Prostate gland (tissue), 2 donors: ENCODE data around the gene RNF115. TPM values are rescaled to one million over a fixed set of nuclear protein-coding genes. Genes with fewer than 3 reads are reported as not detected.
A peak's percentile ranks its signal among the peaks of the same experiment; 100 is the strongest.

Experiments
- DNase-seq: peaks from one replicate; pipeline ENCODE4 v3.0.0-alpha.2; 2019; ENCODE audit warnings: low spot score
- H3K27ac ChIP-seq, 2 donors: fragments of 200-600 bp; sonication (generic); 2 replicates each; pipeline ENCODE4 v1.5.1; 2017 to 2019
- H3K27me3 ChIP-seq: fragments of 200-600 bp; sonication (generic); replicated peaks from 2 replicates; pipeline ENCODE4 v1.5.1; 2019; ENCODE audit not compliant: insufficient read depth
- H3K36me3 ChIP-seq, 2 donors: fragments of 200-600 bp; sonication (generic); 1 replicate in 1 of 2; 2 replicates in 1 of 2; pipeline versions ENCODE4 v1.5.1 to v1.8.1; 2017 to 2019
- H3K4me1 ChIP-seq: fragments of 200-600 bp; sonication (generic); replicated peaks from 2 replicates; pipeline ENCODE4 v1.5.1; 2019
- H3K4me3 ChIP-seq, 2 donors: fragments of 200-600 bp; sonication (generic); 2 replicates each; pipeline ENCODE4 v1.5.1; 2017 to 2019
- H3K9me3 ChIP-seq: fragments of 200-600 bp; sonication (generic); 2 replicates; pipeline ENCODE4 v1.5.1; 2017
- POLR2A ChIP-seq: fragments of 450-650 bp; IDR thresholded peaks from one replicate; pipeline ENCODE4 v1.6.1; 2016; ENCODE audit warnings: antibody characterized with exemption, mild to moderate bottlenecking
- POLR2AphosphoS5 ChIP-seq: sonication (generic); formaldehyde crosslinking; IDR thresholded peaks from one replicate; pipeline ENCODE4 v1.6.1; 2017; ENCODE audit warnings: antibody characterized with exemption
- WGBS: methylation state at CpG from one replicate; pipeline ENCODE4 v1.1.5; 2018; 5-methylcytosine and 5-hydroxymethylcytosine counted together
- intact Hi-C: fragments of 100-400 bp; cut with DNase I; formaldehyde crosslinking; loops from one replicate; pipeline ENCODE4 v1.14.2; 2022
- total RNA-seq, 2 donors: library from RNA; depleted of rRNA; stranded (reverse); fragments of >200 nt; gene quantifications; one replicate each; pipeline ENCODE4 v1.1.0, GENCODE V29; 2016
- TF ChIP-seq, protein P1 (sequence below), 4 experiments: fragments of 200-600 bp in 2 of 4; fragments of 450-650 bp in 2 of 4; sonication (generic) in 2 of 4; IDR thresholded peaks; 1 replicate in 3 of 4; 2 replicates in 1 of 4; pipeline ENCODE4 v1.5.1; 2016 to 2019; ENCODE audit warnings: antibody characterized with exemption in 4 of 4, mild to moderate bottlenecking in 2 of 4, moderate library complexity in 2 of 4

The RNF115 gene
- total RNA-seq: 10 to 100 TPM; 12.5 to 21.4 TPM

DNA sequence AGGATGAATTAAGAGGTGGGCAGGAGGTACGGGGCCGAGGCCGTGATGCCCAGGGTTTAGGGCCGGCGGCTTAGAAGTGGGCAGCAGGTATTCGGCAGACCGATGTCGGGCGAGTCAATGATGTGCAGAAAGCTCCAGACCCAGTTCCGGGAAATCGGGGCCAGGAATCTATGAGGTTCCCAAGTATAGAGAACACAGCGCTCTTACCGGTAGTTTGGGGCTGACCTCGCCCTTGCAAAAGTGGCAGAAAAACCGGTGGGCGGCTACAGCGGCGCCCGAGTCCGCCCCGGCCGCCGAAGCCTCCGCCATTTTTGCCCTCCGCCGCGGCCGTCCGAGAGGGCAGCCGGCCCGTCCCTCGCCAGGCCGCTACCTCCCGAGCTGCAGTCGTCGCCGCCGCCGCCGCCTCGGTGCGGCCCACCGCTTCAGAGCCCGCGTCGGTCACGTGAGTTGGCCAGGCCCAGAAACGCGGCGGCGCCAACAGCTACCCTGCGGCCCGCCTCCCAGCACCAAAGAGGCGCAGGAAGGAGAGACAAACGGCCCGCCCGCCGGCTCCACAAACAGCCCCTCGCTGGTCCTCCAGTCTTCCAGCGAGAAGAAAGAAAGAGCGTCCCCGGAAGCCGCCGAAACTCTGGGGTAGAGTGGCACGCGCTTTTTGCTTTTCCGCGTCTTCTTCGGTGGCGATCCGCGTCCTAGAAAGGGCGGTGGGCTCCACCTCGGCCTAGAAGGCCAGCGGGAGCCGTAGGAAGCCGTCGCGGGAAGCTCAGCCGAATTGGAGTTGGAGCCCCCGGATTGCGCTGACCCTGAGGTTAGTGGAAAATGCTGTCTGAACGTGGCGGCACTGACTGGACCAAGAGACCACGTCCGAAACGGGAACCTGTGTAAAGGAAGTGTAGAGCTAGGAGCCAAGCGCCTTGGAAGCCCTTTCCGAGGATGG is at the start of gene RNF115, which contains the start of gene POLR3C:
RNF115 (minus strand) TSS at position 531 of the 934 bp plus-strand sequence; CDS start at position 309, 222 bp downstream.
POLR3C (plus strand) TSS at position 636 of the 934 bp plus-strand sequence. CDS start 1,577 bp downstream, outside the sequence.
- Histone ChIP-seq H3K27ac (peak within 1 kb of the TSS; percentile 92 to 94), H3K36me3 (peaks cover 0 to 1% of the 10 kb centered on the region in 2 donors), H3K9me3 (no peaks in the 10 kb centered on the region), H3K27me3 (no peaks in the 10 kb centered on the region), H3K4me1 (peaks cover 3% of the 10 kb centered on the region), H3K4me3 (peak within 1 kb of the TSS; percentile 72 to 85)
- peak; percentile 88 for DNase-seq
- TF ChIP-seq, protein P1, sequence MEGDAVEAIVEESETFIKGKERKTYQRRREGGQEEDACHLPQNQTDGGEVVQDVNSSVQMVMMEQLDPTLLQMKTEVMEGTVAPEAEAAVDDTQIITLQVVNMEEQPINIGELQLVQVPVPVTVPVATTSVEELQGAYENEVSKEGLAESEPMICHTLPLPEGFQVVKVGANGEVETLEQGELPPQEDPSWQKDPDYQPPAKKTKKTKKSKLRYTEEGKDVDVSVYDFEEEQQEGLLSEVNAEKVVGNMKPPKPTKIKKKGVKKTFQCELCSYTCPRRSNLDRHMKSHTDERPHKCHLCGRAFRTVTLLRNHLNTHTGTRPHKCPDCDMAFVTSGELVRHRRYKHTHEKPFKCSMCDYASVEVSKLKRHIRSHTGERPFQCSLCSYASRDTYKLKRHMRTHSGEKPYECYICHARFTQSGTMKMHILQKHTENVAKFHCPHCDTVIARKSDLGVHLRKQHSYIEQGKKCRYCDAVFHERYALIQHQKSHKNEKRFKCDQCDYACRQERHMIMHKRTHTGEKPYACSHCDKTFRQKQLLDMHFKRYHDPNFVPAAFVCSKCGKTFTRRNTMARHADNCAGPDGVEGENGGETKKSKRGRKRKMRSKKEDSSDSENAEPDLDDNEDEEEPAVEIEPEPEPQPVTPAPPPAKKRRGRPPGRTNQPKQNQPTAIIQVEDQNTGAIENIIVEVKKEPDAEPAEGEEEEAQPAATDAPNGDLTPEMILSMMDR (IDR thresholded peaks at IDR 0.05): peak in 2 of 4 experiments; percentile 10 to 20
- TF ChIP-seq POLR2AphosphoS5: peak; percentile 70
- peak; percentile 77 for TF ChIP-seq POLR2A
- intact Hi-C loops: loop anchor here (10.0 kb wide), 1 partner anchor 69 kb away; no protein-coding TSS in a partner anchor
- WGBS: under 1% methylated on average over 75 of the region's 89 CpGs

DNA sequence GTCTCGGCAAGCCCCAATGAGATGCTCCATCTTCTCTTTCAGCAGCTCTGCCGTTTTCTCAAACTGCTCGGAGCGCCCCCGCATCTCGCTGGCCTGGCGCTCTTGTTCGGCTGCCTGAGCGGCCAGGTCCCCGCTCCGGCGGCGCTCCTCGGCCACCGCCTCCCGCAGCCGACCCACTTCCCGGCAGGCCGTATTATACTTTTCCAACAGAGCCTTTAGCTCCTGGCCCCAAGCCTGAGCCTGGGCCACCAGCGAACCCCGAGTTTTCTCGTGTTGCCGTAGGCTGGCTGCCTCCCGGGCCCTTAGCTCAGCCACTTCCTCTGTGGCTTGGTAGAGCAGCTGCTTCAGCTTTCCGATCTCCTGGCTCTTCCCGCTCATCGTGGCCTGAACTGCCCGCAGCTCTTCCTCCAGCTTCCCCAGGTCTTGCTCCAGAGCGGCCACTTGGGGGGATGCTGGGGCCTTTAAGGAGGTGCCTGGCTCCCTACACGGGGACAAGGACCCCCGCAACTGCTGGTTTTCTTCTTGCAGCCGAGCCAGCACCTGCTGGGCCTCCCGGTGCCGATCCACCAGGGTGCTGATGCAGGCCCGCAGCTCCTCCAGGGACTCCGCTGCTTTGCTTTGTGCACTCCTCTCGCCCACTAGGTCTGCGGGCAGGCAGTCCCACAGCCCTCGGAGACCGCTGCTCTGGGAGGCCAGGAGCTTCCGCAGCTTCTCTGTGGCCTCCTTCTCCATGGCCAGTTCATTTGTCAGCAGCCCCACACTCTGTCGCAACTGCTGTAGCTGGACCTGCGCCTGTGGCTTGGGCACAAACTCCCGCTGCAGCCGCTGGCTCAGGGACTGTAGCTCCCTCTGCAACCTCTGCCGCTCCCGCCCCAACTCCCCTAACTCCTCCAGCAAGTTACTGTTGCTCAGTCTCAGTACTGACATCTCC is 48.4 kb upstream of the RNF115 start:
- DNase-seq: peak; percentile 53
- peaks cover 4% of the 10 kb centered on the region for H3K4me1 ChIP-seq
- H3K27me3 ChIP-seq: no peaks in the 10 kb centered on the region
- no peaks in the 10 kb centered on the region for H3K36me3 ChIP-seq
- no peaks in the 10 kb centered on the region for H3K9me3 ChIP-seq
- intact Hi-C loops: no loop called here
- 11% methylated on average over 47 of the region's 47 CpGs for WGBS
- TF ChIP-seq POLR2AphosphoS5: peak; percentile 3
- TF ChIP-seq, protein P1 (IDR thresholded peaks at IDR 0.05): no peak
- H3K27ac ChIP-seq: peak overlapping the region; percentile 80 to 82
- H3K4me3 ChIP-seq: peak overlapping the region; percentile 30 to 41

DNA sequence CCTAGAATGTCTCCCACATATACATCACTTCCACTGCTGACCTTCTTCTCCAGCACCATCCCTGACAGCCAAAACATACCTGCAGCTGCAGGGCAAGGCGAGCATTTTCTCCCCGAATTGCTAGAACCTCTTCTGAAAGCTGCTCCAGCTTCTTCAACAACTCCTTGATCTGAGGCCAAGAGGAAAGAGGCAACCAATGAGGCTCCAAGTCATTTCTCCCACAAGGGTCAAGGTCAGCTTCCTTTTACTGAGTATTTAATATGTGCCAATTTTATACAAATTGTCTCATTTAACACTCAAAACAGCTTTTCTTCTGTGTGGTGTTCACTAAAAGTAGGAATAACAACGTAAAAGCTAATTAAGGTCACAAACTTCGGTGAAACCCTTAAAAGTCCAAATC is 44.3 kb upstream of the RNF115 start:
- TF ChIP-seq POLR2A: no peak
- TF ChIP-seq, protein P1 (IDR thresholded peaks at IDR 0.05): no peak
- no peak for TF ChIP-seq POLR2AphosphoS5
- WGBS: 82% methylated on average over 4 of the region's 4 CpGs

DNA sequence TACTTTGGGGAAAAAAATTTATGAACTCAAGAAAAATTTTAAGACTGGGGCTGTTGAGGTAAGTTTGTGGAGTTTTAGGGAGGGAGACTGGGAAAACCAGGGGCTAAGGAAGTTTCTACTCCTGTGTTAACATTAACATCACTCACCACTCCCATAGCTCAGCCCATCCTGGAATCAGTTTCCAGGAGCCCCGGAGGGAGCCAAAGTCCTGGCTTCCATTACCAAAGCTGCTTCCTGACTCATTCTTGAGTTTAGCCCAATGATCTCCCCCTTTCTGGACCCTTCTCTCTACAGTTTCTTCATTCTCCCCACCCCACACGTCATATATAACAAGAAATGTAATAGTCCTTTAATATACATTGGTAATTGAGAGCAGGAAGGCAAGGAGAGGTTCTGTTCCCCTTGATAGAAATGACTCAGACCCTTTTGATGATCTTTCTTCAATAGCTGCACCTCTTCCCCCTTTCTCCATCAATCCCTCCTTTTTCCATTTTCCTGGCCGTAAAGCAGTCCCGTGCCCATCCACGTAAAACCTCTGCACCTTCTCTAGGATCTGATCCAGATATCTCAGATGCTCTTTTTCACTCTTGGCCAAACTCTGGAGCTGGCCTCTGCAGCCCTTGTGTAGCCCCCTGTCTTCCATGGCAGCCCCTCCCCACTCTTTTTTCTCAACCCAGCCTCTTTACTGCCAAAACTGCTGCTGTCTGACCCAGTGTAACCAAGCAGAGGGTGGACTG is 39.6 kb upstream of the RNF115 start:
- H3K36me3 ChIP-seq: no peaks in the 10 kb centered on the region
- no peak for TF ChIP-seq POLR2A
- TF ChIP-seq POLR2AphosphoS5: no peak
- TF ChIP-seq, protein P1 (IDR thresholded peaks at IDR 0.05): no peak
- H3K9me3 ChIP-seq: no peaks in the 10 kb centered on the region
- WGBS: 67% methylated on average over 5 of the region's 5 CpGs
- H3K27me3 ChIP-seq: no peaks in the 10 kb centered on the region
- no peak overlapping the region for H3K4me3 ChIP-seq
- no peak overlapping the region for H3K27ac ChIP-seq
- intact Hi-C loops: no loop called here
- no peak for DNase-seq
- peaks cover 5% of the 10 kb centered on the region for H3K4me1 ChIP-seq

More for the DNA sequence above, 44.3 kb upstream of the RNF115 start:
- intact Hi-C loops: no loop called here
- no peak for DNase-seq
- Histone ChIP-seq H3K4me1 (peaks cover 4% of the 10 kb centered on the region), H3K36me3 (no peaks in the 10 kb centered on the region), H3K9me3 (no peaks in the 10 kb centered on the region), H3K4me3 (no peak overlapping the region), H3K27ac (no peak overlapping the region), H3K27me3 (no peaks in the 10 kb centered on the region)
